WTC11 (cell line): ENCODE data around the gene SH3GL1. TPM values are rescaled to one million over a fixed set of nuclear protein-coding genes. Genes with fewer than 3 reads are reported as not detected.
A peak's percentile ranks its signal among the peaks of the same experiment; 100 is the strongest.

Experiments
- ATAC-seq: fragments of 200-7000 bp; cut with Tn5 transposase; 2 replicates; pipeline ENCODE4 v1.10.0; 2021; ENCODE audit warnings: mild to moderate bottlenecking, moderate library complexity
- CTCF ChIA-PET: fragments of 300-600 bp; sonication (Branson Sonifier 250); formaldehyde crosslinking; loops from one replicate; lab custom pipeline; 2021; ENCODE audit warnings: antibody characterized with exemption; lab: Charles Lee
- POLR2A ChIA-PET: fragments of 350-600 bp; sonication (Branson Sonifier 250); formaldehyde crosslinking; loops from one replicate; lab custom pipeline; 2021; ENCODE audit warnings: antibody characterized with exemption; lab: Charles Lee
- DNase-seq: peaks from one replicate; pipeline ENCODE4 v3.0.0; 2021; ENCODE audit warnings: low spot score
- H3K27ac Mint-ChIP-seq: 2 replicates; pipeline ENCODE4 v1.8.0; 2021; ENCODE audit warnings: mixed read lengths
- H3K27me3 Mint-ChIP-seq: 2 replicates; pipeline ENCODE4 v1.8.0; 2021; ENCODE audit warnings: low read depth, mild to moderate bottlenecking, moderate library complexity, mixed read lengths
- H3K36me3 Mint-ChIP-seq: 2 replicates; pipeline ENCODE4 v1.8.0; 2021; ENCODE audit warnings: mixed read lengths
- H3K4me1 Mint-ChIP-seq: 2 replicates; pipeline ENCODE4 v1.8.0; 2022; ENCODE audit warnings: mixed read lengths
- H3K4me3 Mint-ChIP-seq: 2 replicates; pipeline ENCODE4 v1.8.0; 2021; ENCODE audit warnings: mild to moderate bottlenecking, moderate library complexity, mixed read lengths
- H3K9me3 Mint-ChIP-seq: 2 replicates; pipeline ENCODE4 v1.8.0; 2021; ENCODE audit warnings: mixed read lengths
- CREB1 ChIP-seq: sonication (generic); formaldehyde crosslinking; IDR thresholded peaks from 2 replicates; pipeline ENCODE4 v1.8.0; 2023; ENCODE audit warnings: mild to moderate bottlenecking, missing genetic modification reagents
- CREM ChIP-seq: sonication (generic); formaldehyde crosslinking; IDR thresholded peaks from 2 replicates; pipeline ENCODE4 v1.8.1; 2022; ENCODE audit warnings: mild to moderate bottlenecking, missing genetic modification reagents, moderate library complexity
- ESRRA ChIP-seq: sonication (generic); formaldehyde crosslinking; IDR thresholded peaks from 2 replicates; pipeline ENCODE4 v1.8.1; 2022; ENCODE audit warnings: mild to moderate bottlenecking, missing genetic modification reagents, borderline replicate concordance
- GTF2I ChIP-seq: fragments of 250-450 bp; sonication (Bioruptor Pico); conservative IDR thresholded peaks from 2 replicates; pipeline ENCODE4 v1.4.0; 2021; ENCODE audit warnings: mild to moderate bottlenecking
- HMGA2 ChIP-seq: fragments of 250-450 bp; sonication (Bioruptor Pico); IDR thresholded peaks from 2 replicates; pipeline ENCODE4 v1.4.0; 2021; ENCODE audit warnings: mild to moderate bottlenecking, moderate library complexity
- JUN ChIP-seq: sonication (generic); formaldehyde crosslinking; IDR thresholded peaks from 2 replicates; pipeline ENCODE4 v1.8.0; 2023; ENCODE audit warnings: mild to moderate bottlenecking, missing genetic modification reagents
- KAT7 ChIP-seq: sonication (generic); formaldehyde crosslinking; IDR thresholded peaks from 2 replicates; pipeline ENCODE4 v1.8.1; 2023; ENCODE audit warnings: missing genetic modification reagents, mild to moderate bottlenecking, borderline replicate concordance
- NFATC4 ChIP-seq: fragments of 250-450 bp; sonication (Bioruptor Pico); IDR thresholded peaks from 2 replicates; pipeline ENCODE4 v1.9.0; 2021; ENCODE audit warnings: mild to moderate bottlenecking
- NR1H2 ChIP-seq: sonication (generic); formaldehyde crosslinking; IDR thresholded peaks from 2 replicates; pipeline ENCODE4 v1.9.0; 2021; ENCODE audit warnings: mild to moderate bottlenecking, moderate library complexity, missing genetic modification reagents
- RELA ChIP-seq: sonication (generic); formaldehyde crosslinking; IDR thresholded peaks from 2 replicates; pipeline ENCODE4 v1.8.1; 2022; ENCODE audit warnings: missing genetic modification reagents, mild to moderate bottlenecking, borderline replicate concordance
- SP1 ChIP-seq: sonication (generic); formaldehyde crosslinking; conservative IDR thresholded peaks from 2 replicates; pipeline ENCODE4 v1.8.1; 2022; ENCODE audit warnings: missing genetic modification reagents
- TEAD4 ChIP-seq: sonication (generic); formaldehyde crosslinking; IDR thresholded peaks from 2 replicates; pipeline ENCODE4 v1.8.0; 2022; ENCODE audit warnings: mild to moderate bottlenecking, missing genetic modification reagents
- ZNF317 ChIP-seq: sonication (generic); formaldehyde crosslinking; IDR thresholded peaks from 2 replicates; pipeline ENCODE4 v1.8.1; 2023; ENCODE audit warnings: low read depth, mild to moderate bottlenecking, moderate library complexity, missing genetic modification reagents, borderline replicate concordance
- total RNA-seq: library from RNA; stranded (reverse); gene quantifications from 3 replicates; pipeline ENCODE4 v1.2.3, GENCODE V29; 2021
- TF ChIP-seq, protein P1 (sequence below): sonication (generic); formaldehyde crosslinking; IDR thresholded peaks from 2 replicates; pipeline ENCODE4 v1.8.0; 2022; ENCODE audit warnings: mild to moderate bottlenecking, missing genetic modification reagents
- TF ChIP-seq, protein P2 (sequence below): sonication (generic); formaldehyde crosslinking; IDR thresholded peaks from 2 replicates; pipeline ENCODE4 v1.8.1; 2022; ENCODE audit warnings: low read depth, missing genetic modification reagents, borderline replicate concordance
- TF ChIP-seq, protein P3 (sequence below): sonication (generic); formaldehyde crosslinking; IDR thresholded peaks from 2 replicates; pipeline ENCODE4 v1.8.0; 2023; ENCODE audit warnings: mild to moderate bottlenecking, missing genetic modification reagents
- TF ChIP-seq, protein P4 (sequence below): sonication (generic); formaldehyde crosslinking; IDR thresholded peaks from 2 replicates; pipeline ENCODE4 v1.8.1; 2023; ENCODE audit warnings: mild to moderate bottlenecking, missing genetic modification reagents
- TF ChIP-seq, protein P5 (sequence below): sonication (generic); formaldehyde crosslinking; IDR thresholded peaks from 2 replicates; pipeline ENCODE4 v1.8.0; 2023; ENCODE audit warnings: missing genetic modification reagents
- TF ChIP-seq, protein P6 (sequence below): sonication (generic); formaldehyde crosslinking; IDR thresholded peaks from 2 replicates; pipeline ENCODE4 v1.8.1; 2023; ENCODE audit warnings: mild to moderate bottlenecking, moderate library complexity, missing genetic modification reagents
- TF ChIP-seq, protein P7 (sequence below): sonication (generic); formaldehyde crosslinking; IDR thresholded peaks from 2 replicates; pipeline ENCODE4 v1.8.0; 2022; ENCODE audit warnings: mild to moderate bottlenecking, missing genetic modification reagents

The SH3GL1 gene
- total RNA-seq, 1 experiment from 2014 or later: 109 TPM

DNA sequence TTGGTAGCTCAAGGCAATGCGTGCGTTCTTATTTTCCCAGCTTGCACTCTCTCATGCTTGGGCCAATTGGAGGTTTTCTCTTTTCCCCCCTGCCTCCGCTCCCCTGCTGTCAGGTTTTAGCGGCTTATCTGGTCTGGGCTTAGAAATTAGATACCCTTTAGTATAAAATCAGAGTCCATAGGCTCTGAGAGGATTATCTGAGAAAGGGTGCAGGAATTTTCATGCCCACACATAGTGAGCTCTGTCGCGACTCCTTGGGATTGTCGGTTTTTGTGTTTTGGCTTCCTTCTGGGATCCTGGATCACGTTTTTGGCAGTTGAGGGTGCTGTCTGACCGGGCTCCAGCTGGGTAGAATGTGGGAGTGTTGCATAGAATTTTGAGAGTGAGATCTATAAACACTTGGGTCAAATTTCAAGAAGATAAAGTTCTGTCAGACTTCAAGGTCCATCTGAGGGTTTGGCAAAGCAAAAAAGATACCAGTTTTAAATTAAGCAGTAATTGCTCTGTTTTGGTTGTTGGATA is 14.5 kb upstream of the SH3GL1 start:
- ChIA-PET CTCF (interaction anchor here (1.1 to 2.7 kb wide), 9 partner anchors 10 to 148 kb away, joined by 3 to 12 read pairs (median 7); partner anchors contain the start of gene CHAF1A), POLR2A (no interaction called here)
- peak overlapping the region; percentile 90 for H3K27ac Mint-ChIP-seq
- H3K36me3 Mint-ChIP-seq: peaks cover 63% of the 10 kb centered on the region
- H3K4me1 Mint-ChIP-seq: peaks cover 48% of the 10 kb centered on the region
- peak overlapping the region; percentile 20 for H3K4me3 Mint-ChIP-seq
- TF ChIP-seq GTF2I (CRISPR knock-in tag) (no peak), CREM (no peak), JUN (no peak), HMGA2 (CRISPR knock-in tag) (no peak), TEAD4 (CRISPR knock-in tag) (no peak), ESRRA (CRISPR knock-in tag) (no peak), SP1 (no peak), CREB1 (CRISPR knock-in tag) (no peak)
- TF ChIP-seq, protein P1, sequence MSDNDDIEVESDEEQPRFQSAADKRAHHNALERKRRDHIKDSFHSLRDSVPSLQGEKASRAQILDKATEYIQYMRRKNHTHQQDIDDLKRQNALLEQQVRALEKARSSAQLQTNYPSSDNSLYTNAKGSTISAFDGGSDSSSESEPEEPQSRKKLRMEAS (CRISPR knock-in tag): no peak
- TF ChIP-seq, protein P2, sequence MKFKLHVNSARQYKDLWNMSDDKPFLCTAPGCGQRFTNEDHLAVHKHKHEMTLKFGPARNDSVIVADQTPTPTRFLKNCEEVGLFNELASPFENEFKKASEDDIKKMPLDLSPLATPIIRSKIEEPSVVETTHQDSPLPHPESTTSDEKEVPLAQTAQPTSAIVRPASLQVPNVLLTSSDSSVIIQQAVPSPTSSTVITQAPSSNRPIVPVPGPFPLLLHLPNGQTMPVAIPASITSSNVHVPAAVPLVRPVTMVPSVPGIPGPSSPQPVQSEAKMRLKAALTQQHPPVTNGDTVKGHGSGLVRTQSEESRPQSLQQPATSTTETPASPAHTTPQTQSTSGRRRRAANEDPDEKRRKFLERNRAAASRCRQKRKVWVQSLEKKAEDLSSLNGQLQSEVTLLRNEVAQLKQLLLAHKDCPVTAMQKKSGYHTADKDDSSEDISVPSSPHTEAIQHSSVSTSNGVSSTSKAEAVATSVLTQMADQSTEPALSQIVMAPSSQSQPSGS (CRISPR knock-in tag): no peak
- TF ChIP-seq, protein P3, sequence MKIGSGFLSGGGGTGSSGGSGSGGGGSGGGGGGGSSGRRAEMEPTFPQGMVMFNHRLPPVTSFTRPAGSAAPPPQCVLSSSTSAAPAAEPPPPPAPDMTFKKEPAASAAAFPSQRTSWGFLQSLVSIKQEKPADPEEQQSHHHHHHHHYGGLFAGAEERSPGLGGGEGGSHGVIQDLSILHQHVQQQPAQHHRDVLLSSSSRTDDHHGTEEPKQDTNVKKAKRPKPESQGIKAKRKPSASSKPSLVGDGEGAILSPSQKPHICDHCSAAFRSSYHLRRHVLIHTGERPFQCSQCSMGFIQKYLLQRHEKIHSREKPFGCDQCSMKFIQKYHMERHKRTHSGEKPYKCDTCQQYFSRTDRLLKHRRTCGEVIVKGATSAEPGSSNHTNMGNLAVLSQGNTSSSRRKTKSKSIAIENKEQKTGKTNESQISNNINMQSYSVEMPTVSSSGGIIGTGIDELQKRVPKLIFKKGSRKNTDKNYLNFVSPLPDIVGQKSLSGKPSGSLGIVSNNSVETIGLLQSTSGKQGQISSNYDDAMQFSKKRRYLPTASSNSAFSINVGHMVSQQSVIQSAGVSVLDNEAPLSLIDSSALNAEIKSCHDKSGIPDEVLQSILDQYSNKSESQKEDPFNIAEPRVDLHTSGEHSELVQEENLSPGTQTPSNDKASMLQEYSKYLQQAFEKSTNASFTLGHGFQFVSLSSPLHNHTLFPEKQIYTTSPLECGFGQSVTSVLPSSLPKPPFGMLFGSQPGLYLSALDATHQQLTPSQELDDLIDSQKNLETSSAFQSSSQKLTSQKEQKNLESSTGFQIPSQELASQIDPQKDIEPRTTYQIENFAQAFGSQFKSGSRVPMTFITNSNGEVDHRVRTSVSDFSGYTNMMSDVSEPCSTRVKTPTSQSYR (CRISPR knock-in tag): no peak
- ATAC-seq (peak; percentile 8), DNase-seq (no peak)
- no peaks in the 10 kb centered on the region for H3K9me3 Mint-ChIP-seq
- H3K27me3 Mint-ChIP-seq: no peaks in the 10 kb centered on the region

DNA sequence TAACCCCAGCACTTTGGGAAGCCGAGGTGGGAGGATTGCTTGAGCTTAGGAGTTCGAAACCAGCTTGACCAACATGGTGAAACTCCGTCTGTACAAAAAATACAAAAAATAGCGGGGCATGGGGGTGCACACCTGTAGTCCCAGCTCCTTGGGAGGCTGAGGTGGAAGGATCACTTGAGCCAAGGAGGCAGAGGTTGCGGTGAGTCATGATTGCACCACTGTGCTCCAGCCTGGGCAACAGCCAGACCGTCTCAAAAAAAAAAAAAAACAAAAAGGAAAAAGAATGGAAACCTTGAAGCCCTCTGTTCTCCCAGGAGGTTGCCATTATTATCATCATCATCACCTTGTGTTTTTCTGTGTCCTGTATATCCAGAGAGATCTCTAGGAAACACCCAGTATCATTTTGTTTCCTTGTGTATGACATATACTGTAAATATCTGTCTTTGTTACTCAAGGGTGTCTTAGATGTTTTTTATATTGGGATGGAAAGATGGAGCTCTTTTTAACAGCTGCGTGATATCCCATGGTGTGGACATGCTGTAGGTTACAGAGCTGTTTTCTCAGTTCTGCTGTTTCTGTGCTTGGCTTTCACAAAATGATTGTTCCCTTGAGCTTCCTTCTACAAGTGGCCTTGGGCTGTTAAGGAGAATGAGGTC is 13.9 kb upstream of the SH3GL1 start:
- Mint-ChIP-seq H3K36me3 (peaks cover 66% of the 10 kb centered on the region), H3K27ac (peak overlapping the region; percentile 90), H3K27me3 (no peaks in the 10 kb centered on the region), H3K4me3 (peak overlapping the region; percentile 0; the same call in 1 of the 2 replicates), H3K4me1 (peaks cover 54% of the 10 kb centered on the region), H3K9me3 (no peaks in the 10 kb centered on the region)
- POLR2A ChIA-PET: no interaction called here
- DNase-seq (no peak), ATAC-seq (no peak)
- CTCF ChIA-PET: interaction anchor here (0.7 to 2.7 kb wide), 8 partner anchors 12 to 460 kb away, joined by 3 to 11 read pairs (median 6); partner anchors contain the start of gene CHAF1A
- TF ChIP-seq ZNF317 (CRISPR knock-in tag): no peak
- no peak for TF ChIP-seq RELA (CRISPR knock-in tag)
- TF ChIP-seq, protein P3 (CRISPR knock-in tag): no peak
- TF ChIP-seq, protein P4, sequence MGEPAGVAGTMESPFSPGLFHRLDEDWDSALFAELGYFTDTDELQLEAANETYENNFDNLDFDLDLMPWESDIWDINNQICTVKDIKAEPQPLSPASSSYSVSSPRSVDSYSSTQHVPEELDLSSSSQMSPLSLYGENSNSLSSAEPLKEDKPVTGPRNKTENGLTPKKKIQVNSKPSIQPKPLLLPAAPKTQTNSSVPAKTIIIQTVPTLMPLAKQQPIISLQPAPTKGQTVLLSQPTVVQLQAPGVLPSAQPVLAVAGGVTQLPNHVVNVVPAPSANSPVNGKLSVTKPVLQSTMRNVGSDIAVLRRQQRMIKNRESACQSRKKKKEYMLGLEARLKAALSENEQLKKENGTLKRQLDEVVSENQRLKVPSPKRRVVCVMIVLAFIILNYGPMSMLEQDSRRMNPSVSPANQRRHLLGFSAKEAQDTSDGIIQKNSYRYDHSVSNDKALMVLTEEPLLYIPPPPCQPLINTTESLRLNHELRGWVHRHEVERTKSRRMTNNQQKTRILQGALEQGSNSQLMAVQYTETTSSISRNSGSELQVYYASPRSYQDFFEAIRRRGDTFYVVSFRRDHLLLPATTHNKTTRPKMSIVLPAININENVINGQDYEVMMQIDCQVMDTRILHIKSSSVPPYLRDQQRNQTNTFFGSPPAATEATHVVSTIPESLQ: no peak
- TF ChIP-seq NR1H2 (CRISPR knock-in tag): no peak
- TF ChIP-seq, protein P5, sequence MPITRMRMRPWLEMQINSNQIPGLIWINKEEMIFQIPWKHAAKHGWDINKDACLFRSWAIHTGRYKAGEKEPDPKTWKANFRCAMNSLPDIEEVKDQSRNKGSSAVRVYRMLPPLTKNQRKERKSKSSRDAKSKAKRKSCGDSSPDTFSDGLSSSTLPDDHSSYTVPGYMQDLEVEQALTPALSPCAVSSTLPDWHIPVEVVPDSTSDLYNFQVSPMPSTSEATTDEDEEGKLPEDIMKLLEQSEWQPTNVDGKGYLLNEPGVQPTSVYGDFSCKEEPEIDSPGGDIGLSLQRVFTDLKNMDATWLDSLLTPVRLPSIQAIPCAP (CRISPR knock-in tag): no peak
- no peak for TF ChIP-seq NFATC4 (CRISPR knock-in tag)
- TF ChIP-seq, protein P6, sequence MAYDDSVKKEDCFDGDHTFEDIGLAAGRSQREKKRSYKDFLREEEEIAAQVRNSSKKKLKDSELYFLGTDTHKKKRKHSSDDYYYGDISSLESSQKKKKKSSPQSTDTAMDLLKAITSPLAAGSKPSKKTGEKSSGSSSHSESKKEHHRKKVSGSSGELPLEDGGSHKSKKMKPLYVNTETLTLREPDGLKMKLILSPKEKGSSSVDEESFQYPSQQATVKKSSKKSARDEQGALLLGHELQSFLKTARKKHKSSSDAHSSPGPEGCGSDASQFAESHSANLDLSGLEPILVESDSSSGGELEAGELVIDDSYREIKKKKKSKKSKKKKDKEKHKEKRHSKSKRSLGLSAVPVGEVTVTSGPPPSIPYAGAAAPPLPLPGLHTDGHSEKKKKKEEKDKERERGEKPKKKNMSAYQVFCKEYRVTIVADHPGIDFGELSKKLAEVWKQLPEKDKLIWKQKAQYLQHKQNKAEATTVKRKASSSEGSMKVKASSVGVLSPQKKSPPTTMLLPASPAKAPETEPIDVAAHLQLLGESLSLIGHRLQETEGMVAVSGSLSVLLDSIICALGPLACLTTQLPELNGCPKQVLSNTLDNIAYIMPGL (CRISPR knock-in tag): no peak
- no peak for TF ChIP-seq KAT7 (CRISPR knock-in tag)
- TF ChIP-seq, protein P7, sequence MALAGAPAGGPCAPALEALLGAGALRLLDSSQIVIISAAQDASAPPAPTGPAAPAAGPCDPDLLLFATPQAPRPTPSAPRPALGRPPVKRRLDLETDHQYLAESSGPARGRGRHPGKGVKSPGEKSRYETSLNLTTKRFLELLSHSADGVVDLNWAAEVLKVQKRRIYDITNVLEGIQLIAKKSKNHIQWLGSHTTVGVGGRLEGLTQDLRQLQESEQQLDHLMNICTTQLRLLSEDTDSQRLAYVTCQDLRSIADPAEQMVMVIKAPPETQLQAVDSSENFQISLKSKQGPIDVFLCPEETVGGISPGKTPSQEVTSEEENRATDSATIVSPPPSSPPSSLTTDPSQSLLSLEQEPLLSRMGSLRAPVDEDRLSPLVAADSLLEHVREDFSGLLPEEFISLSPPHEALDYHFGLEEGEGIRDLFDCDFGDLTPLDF (CRISPR knock-in tag): no peak
- no peak for TF ChIP-seq CREB1 (CRISPR knock-in tag)
